PC-9 (cell line): ENCODE data around the gene RGS11.

Experiments used
- CTCF ChIP-seq: fragments of 200-600 bp; sonication (generic); conservative IDR thresholded peaks from 2 replicates; pipeline ENCODE4 v1.6.1; 2017; ENCODE audit warnings: mixed run types, antibody characterized with exemption, mild to moderate bottlenecking, moderate library complexity
- EZH2 ChIP-seq: fragments of 200-600 bp; sonication (generic); IDR thresholded peaks from 2 replicates; pipeline ENCODE4 v1.8.0; 2017; ENCODE audit warnings: antibody characterized with exemption, low read depth

- TF ChIP-seq CTCF, result no peak
- TF ChIP-seq EZH2, result no peak
Measured at GRCh38 chr16:311725-312124, 36.0 kb upstream of the RGS11 start.
